ENCODE measurements around the gene S100A13.

Gene S100A13

GRCh38 chr1:153624965-153625611 is 2.2 kb downstream of the S100A13 start:
- no peak for DNase-seq

GRCh38 chr1:153623101-153623500 is 4.2 kb downstream of the S100A13 start:
- DNase-seq: no peak

- no peak for DNase-seq
Observed at GRCh38 chr1:153619171-153619570, 8.1 kb downstream of the S100A13 start.

- no peak for DNase-seq
Observed at GRCh38 chr1:153617663-153618062, 9.6 kb downstream of the S100A13 start.

- no peak for DNase-seq
Observed at GRCh38 chr1:153616917-153617311, 10.4 kb downstream of the S100A13 start.

- peak; percentile 39 for DNase-seq
Observed at GRCh38 chr1:153616144-153616916, 11.0 kb downstream of the S100A13 start, which contains the start of gene S100A14. TSS of gene S100A14 (minus strand) at chr1:153616325. CDS start at chr1:153615858, 467 bp downstream.

- no peak for DNase-seq
Observed at GRCh38 chr1:153615406-153615805, 11.9 kb downstream of the S100A13 start.

- DNase-seq: no peak
Observed at GRCh38 chr1:153614906-153615305, 12.4 kb downstream of the S100A13 start.

GRCh38 chr1:153614189-153614900 is 13.0 kb downstream of the S100A13 start:
- DNase-seq: no peak

- no peak for DNase-seq
Observed at GRCh38 chr1:153613406-153613805, 13.9 kb downstream of the S100A13 start.

GRCh38 chr1:153612755-153613331 is 14.5 kb downstream of the S100A13 start, which contains the start of gene S100A16:
TSS of gene S100A16 (minus strand) at chr1:153613137. CDS start at chr1:153608151, 4,986 bp downstream.
- DNase-seq: no peak

GRCh38 chr1:153612111-153612754 is 15.1 kb downstream of the S100A13 start:
- no peak for DNase-seq

GRCh38 chr1:153611356-153611755 is 15.9 kb downstream of the S100A13 start:
- no peak for DNase-seq

- DNase-seq: no peak
Observed at GRCh38 chr1:153610811-153611301, 16.4 kb downstream of the S100A13 start.

GRCh38 chr1:153610334-153610733 is 17.0 kb downstream of the S100A13 start:
- no peak for DNase-seq

- no peak for DNase-seq
Observed at GRCh38 chr1:153609585-153609907, 17.8 kb downstream of the S100A13 start.

- DNase-seq: no peak
Observed at GRCh38 chr1:153608742-153609584, 18.3 kb downstream of the S100A13 start.

GRCh38 chr1:153608089-153608682 is 19.1 kb downstream of the S100A13 start:
- no peak for DNase-seq

GRCh38 chr1:153607381-153607780 is 19.9 kb downstream of the S100A13 start:
- DNase-seq: no peak

GRCh38 chr1:153606194-153606593 is 21.1 kb downstream of the S100A13 start:
- no peak for DNase-seq

- no peak for DNase-seq
Observed at GRCh38 chr1:153602749-153603148, 24.6 kb downstream of the S100A13 start.

Data from DMS79 treated with DMSO at 0.1 percent for 48 hours (cell line).